Heart right ventricle (tissue), 16 donors: ENCODE data around the gene EMC9. TPM values are rescaled to one million over a fixed set of nuclear protein-coding genes. Genes with fewer than 3 reads are reported as not detected.

Experiments used
- ATAC-seq, 8 donors: fragments of 200-7000 bp; cut with Tn5 transposase; one replicate each; pipeline ENCODE4 v1.9.1; 2020; ENCODE audit warnings: mild to moderate bottlenecking in 8 of 8, moderate library complexity in 8 of 8, moderate number of reproducible peaks in 1 of 8
- DNase-seq, 2 donors: peaks; one replicate each; pipeline ENCODE4 v3.0.0-alpha.2; 2020
- H3K27ac ChIP-seq, 10 donors: fragments of 200-600 bp; sonication (generic) in 2 of 10; one replicate each; pipeline versions ENCODE4 v1.5.0 to v1.8.0; 2020 to 2022; ENCODE audit warnings: mild to moderate bottlenecking in 3 of 10
- H3K27me3 ChIP-seq, 7 donors: fragments of 200-600 bp; one replicate each; pipeline ENCODE4 v1.8.0; 2021 to 2022; ENCODE audit warnings: mild to moderate bottlenecking in 2 of 7
- H3K36me3 ChIP-seq, 9 donors: fragments of 200-600 bp; sonication (generic) in 1 of 9; one replicate each; pipeline versions ENCODE4 v1.5.0 to v1.8.0; 2020 to 2022; ENCODE audit warnings: mild to moderate bottlenecking in 2 of 9
- H3K4me1 ChIP-seq, 9 donors: fragments of 200-600 bp; sonication (generic) in 1 of 9; one replicate each; pipeline versions ENCODE4 v1.5.0 to v1.8.0; 2020 to 2022; ENCODE audit warnings: mild to moderate bottlenecking in 4 of 9
- H3K4me3 ChIP-seq, 10 donors: fragments of 200-600 bp; sonication (generic) in 2 of 10; one replicate each; pipeline versions ENCODE4 v1.5.0 to v1.8.0; 2020 to 2022; ENCODE audit warnings: mild to moderate bottlenecking in 7 of 10, moderate library complexity in 2 of 10
- H3K9me3 ChIP-seq, 11 donors: fragments of 200-600 bp in 10 of 11; sonication (generic) in 2 of 11; one replicate each; pipeline versions ENCODE4 v1.5.0 to v1.8.0; 2013 to 2022; ENCODE audit warnings: mild to moderate bottlenecking in 2 of 11, control low read depth in 1 of 11, moderate library complexity in 1 of 11
- CTCF ChIP-seq, 9 donors: fragments of 200-600 bp; sonication (generic) in 2 of 9; IDR thresholded peaks; one replicate each; pipeline versions ENCODE4 v1.5.0 to v1.8.0; 2021 to 2022; ENCODE audit warnings: antibody characterized with exemption in 9 of 9, mild to moderate bottlenecking in 5 of 9, moderate library complexity in 1 of 9
- WGBS, 2 donors: extraction: QIAGEN DNeasy Blood & Tissue Kit; methylation state at CpG; one replicate each; pipeline ENCODE4 v1.1.7; 2013; ENCODE audit warnings: inconsistent platforms in 1 of 2; 5-methylcytosine and 5-hydroxymethylcytosine counted together
- intact Hi-C, 10 donors: fragments of 100-400 bp; cut with DNase I; formaldehyde crosslinking; loops; one replicate each; pipeline versions ENCODE4 v1.11.1 to v1.14.2; 2022
- polyA plus RNA-seq, 2 donors: library from polyadenylated mRNA; stranded (reverse); fragments of 200-250 nt; gene quantifications; one replicate each; pipeline ENCODE4 v1.2.3, GENCODE V29; 2013
- total RNA-seq, 10 donors: library from RNA; stranded (reverse); fragmentation: NEBNext Ultra II Directional in 3 of 10; extraction: Animal tissue kit (Norgen Biotek cat#: 25700) in 3 of 10; gene quantifications; one replicate each; pipeline versions ENCODE4 v1.2.1 to v1.2.4, GENCODE V29; 2021 to 2023
- donor health status: Arrhythmogenic right ventricular cardiomyopathy.
- donor health status: ischemic (EF 13 %, LVEDD 7.1; RV severe dilation, severe dysfunction).
- donor health status: healthy with polysubstance abuse.
- donor health status: DM: no; HTN: yes; CAD: no.
- donor health status: DM: no; HTN: no; CAD: no.
- donor health status: ischemic (EF 25% LVEDD 6.9; RV normal size, moderate dysfunction).
- donor health status: ischemic (EF 25% LVEDD 5.7; RV mildly dilated, moderate dysfunction).
- donor health status: healthy.
- donor health status: DM: yes; HTN: yes; CAD: no.
- donor health status: Ischemic cardiomyopathy.
- donor health status: ischemic (EF 35%, LVEDD 5.7; RV mildly dilated, moderate dysfunction).
- donor health status: nonischemic (EF 11% LVEDD 7.7; RV severe dilation, severe dysfunction).
- donor health status: DM: yes; HTN: yes; CAD: no.
- donor health status: PGD.
- donor health status: ischemic (EF 29% LVEDD 5.4; RV normal size, mild dysfunction).
- donor health status: nonischemic (EF 23%, LVEDD 6.1; RV moderate dilation, normal function).

Gene EMC9
- total and polyA plus RNA-seq, 12 donors = 10.2 to 44.3 (median 14.4) TPM

GRCh38 chr14:24132061-24132685 lies 9.2 kb downstream of the EMC9 start:
- Histone ChIP-seq H3K4me3 (peak overlapping the region; percentile 2 to 50 (median 36)), H3K9me3 (no peaks in the 10 kb centered on the region), H3K36me3 (peaks cover 0 to 2% (median 0%) of the 10 kb centered on the region in 9 donors), H3K27ac (peak overlapping the region; percentile 81 to 98 (median 94)), H3K4me1 (peaks cover 20 to 50% (median 39%) of the 10 kb centered on the region in 9 donors), H3K27me3 (no peaks in the 10 kb centered on the region)
- ATAC-seq (peak in 4 of 8 donors; percentile 1 to 8 (median 6)), DNase-seq (peak in 1 of 2 donors; percentile 50)
- TF ChIP-seq CTCF (IDR thresholded peaks at IDR 0.05) = no peak
- WGBS, 2 donors = 31 to 35% methylated on average over 24 of the region's 24 CpGs
- intact Hi-C loops = no loop called here

GRCh38 chr14:24131549-24131966 lies 9.8 kb downstream of the EMC9 start:
- peak overlapping the region; percentile 81 to 98 (median 94) for H3K27ac ChIP-seq
- no peaks in the 10 kb centered on the region for H3K36me3 ChIP-seq
- peaks cover 14 to 44% (median 33%) of the 10 kb centered on the region in 9 donors for H3K4me1 ChIP-seq
- H3K9me3 ChIP-seq = no peaks in the 10 kb centered on the region
- ATAC-seq = peak in 6 of 8 donors; percentile 21 to 55 (median 46)
- peak overlapping the region; percentile 2 to 50 (median 36) for H3K4me3 ChIP-seq
- WGBS, 2 donors = 36 to 41% methylated on average over 15 of the region's 15 CpGs
- intact Hi-C loops = loop anchor here in 3 of 10 donors (1.0 to 2.0 kb wide), 2 partner anchors 16 to 17 kb away; partner anchors contain the start of genes DCAF11 (in 2 of the 3) and NRL (in 2 of the 3)
- no peak for TF ChIP-seq CTCF (IDR thresholded peaks at IDR 0.05)
- DNase-seq = peak in 1 of 2 donors; percentile 44
- no peaks in the 10 kb centered on the region for H3K27me3 ChIP-seq

GRCh38 chr14:24130717-24131548 lies 10.5 kb downstream of the EMC9 start:
- intact Hi-C loops = loop anchor here in 3 of 10 donors (1.0 to 2.0 kb wide), 2 partner anchors 16 kb away; partner anchors contain the start of genes DCAF11 (in 2 of the 3) and NRL (in 2 of the 3)
- Histone ChIP-seq H3K4me3 (peak overlapping the region in 9 of 10 donors; percentile 10 to 50 (median 41)), H3K27me3 (no peaks in the 10 kb centered on the region), H3K36me3 (no peaks in the 10 kb centered on the region), H3K9me3 (no peaks in the 10 kb centered on the region), H3K27ac (peak overlapping the region; percentile 81 to 98 (median 94)), H3K4me1 (peaks cover 14 to 41% (median 26%) of the 10 kb centered on the region in 9 donors)
- no peak for TF ChIP-seq CTCF (IDR thresholded peaks at IDR 0.05)
- ATAC-seq (peak; percentile 52 to 87 (median 78)), DNase-seq (peak; percentile 77 to 83)
- 12 to 26% methylated on average over 7 of the region's 7 CpGs for WGBS, 2 donors

GRCh38 chr14:24130380-24130716 lies 11.0 kb downstream of the EMC9 start, which contains the start of gene FITM1:
Gene FITM1, plus strand, starts transcription at chr14:24130659. Its CDS starts 905 bp downstream, at chr14:24131564.
- Histone ChIP-seq H3K27ac (peak within 1 kb of the TSS; percentile 81 to 98 (median 94)), H3K36me3 (no peaks in the 10 kb centered on the region), H3K4me3 (peak within 1 kb of the TSS in 9 of 10 donors; percentile 10 to 50 (median 41)), H3K9me3 (no peaks in the 10 kb centered on the region), H3K27me3 (no peaks in the 10 kb centered on the region), H3K4me1 (peaks cover 14 to 38% (median 24%) of the 10 kb centered on the region in 9 donors)
- ATAC-seq (no peak), DNase-seq (no peak)
- intact Hi-C loops = loop anchor here in 2 of 10 donors (2.0 kb wide), 1 partner anchor 16 kb away; the partner anchor contains the start of genes DCAF11 (in 2 of the 2) and NRL (in 2 of the 2)
- no peak for TF ChIP-seq CTCF (IDR thresholded peaks at IDR 0.05)
- 77 to 83% methylated on average over 5 of the region's 5 CpGs for WGBS, 2 donors
